SIG-M5 treated with dmso at 0.1 percent for 504 hours (cell line): ENCODE results near the gene TRAF3IP1.
"Not testable (repeated sequence)": the region's sequence is repeated elsewhere in the genome, so short reads cannot be mapped to it uniquely, and the experiment has no call there.

Experiments
- DNase-seq: peaks from one replicate; lab custom pipeline; 2025; ENCODE audit not compliant: unreplicated experiment; lab: John Stamatoyannopoulos, UW

TRAF3IP1 gene

DNA sequence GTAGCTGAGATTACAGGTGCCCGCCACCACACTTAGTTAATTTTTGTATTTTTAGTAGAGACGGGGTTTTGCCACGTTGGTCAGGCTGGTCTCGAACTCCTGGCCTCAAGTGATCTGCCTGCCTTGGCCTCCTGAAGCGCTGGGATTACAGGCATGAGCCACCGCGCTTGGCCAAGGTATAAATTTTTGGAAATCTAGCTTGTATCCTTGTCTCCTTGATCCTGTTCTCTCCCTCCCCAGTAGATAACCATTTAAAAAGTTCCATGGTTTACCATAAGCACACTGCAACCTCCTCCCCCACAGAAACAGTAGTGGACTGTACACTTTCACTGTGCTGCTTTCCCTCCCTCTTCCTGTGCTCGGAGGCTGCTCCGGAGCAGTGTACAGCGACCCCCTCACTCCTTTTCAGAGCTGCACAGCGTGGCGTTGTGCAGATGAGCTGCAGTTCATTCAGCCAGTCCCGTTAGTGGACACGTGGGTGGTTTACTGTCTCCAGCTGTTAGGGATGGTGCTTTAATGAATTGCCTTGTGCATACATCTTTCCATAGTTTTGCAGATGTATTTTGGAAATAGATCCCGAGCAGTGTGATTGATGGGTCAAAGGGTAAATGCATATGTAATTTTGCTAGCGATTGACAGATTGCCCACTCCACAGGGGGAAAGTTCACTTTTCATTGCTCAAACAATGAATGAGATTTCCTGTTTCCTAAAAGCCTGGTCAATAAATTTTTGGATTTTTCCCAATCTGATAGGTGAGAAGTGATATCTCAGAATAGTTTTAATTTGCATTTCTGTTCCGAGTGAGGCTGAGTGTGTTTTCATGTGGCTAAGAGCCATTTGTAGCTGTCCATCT lies 121.2 kb downstream of the TRAF3IP1 start:
- DNase-seq: no peak

DNA sequence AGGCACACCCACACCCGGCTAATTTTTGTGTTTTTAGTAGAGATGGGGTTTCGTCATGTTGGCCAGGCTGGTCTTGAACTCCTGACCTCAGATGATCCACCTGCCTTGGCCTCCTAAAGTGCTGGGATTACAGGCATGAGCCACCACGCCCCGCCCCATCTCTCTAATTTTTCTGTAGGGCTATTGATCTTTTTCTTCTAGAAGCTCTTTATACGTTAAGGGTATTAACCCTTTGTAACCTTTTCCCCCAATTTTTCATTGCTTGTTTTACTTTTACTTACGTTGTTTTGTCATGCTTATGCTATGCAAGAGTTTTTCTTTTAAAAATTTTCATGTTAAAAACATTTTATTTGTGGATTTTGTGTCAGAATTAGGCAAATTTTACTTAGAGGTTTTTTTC lies 121.9 kb downstream of the TRAF3IP1 start:
- DNase-seq: not testable (repeated sequence)

DNA sequence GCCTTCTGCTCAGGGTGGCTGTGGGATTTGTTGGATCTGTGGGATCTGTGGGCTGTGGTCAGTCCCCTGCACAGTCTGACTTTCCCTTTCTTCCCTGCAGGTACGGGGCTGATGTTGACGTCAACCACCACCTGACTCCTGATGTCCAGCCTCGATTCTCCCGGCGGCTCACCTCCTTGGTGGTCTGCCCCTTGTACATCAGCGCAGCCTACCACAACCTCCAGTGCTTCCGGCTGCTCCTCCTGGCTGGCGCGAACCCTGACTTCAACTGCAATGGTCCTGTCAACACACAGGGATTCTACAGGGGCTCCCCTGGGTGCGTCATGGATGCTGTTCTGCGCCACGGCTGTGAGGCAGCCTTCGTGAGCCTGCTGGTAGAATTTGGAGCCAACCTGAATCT lies 123.9 kb downstream of the TRAF3IP1 start:
- DNase-seq: no peak

DNA sequence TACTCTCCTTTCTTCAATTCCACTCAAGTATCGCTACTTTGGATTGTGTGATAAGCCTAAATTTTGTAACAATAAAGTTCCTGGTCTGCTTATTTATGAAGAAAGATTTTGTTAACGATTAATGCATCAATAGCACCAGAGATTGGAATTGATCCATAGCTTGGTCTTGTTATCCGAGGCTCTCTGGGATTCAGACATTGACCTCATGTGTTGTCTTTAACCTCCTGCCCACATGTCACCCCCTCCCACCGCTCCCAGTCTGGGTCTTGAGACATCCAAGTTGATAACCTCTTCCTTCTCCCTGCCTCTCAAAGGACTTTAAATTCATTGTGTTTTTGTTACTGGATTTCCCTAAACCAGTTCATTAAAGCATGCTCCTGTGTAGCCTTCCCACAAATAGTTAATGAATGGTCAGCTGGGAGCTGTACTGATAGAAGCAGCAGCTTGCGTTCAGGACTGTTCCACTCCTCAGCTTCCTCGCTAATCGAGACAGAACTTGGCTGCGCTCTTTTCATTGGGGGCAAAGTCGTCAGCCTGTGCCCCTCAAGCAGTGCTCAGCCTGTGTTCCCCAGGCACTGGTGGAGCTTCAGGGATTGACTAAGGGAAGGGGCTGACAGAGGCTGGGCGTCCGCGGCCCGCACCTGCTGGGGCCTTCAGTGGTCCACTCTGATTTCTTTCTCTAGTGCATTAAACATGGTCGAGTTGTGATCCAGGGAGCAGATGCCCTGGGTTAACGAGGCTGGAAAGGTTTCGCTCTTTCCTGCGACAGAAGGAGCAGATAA lies 125.3 kb downstream of the TRAF3IP1 start:
- DNase-seq: no peak

DNA sequence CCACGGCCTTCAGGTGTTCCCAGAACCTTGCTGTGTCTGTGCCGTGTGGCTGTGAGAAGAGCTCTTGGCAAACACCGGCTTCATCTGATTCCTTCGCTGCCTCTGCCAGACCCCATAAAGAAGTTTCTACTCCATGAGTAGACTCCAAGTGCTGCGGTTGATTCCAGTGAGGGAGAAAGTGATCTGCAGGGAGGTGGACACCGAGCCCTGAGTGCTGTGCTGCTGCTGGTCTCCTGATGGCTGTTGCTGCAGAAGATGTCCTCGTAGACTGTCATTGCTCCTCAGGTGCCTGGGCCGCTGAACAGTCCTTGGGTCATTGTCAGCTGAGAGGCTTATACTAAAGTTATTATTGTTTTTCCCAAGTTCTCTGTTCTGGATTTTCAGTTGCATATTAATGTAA lies 126.1 kb downstream of the TRAF3IP1 start:
- DNase-seq: no peak

DNA sequence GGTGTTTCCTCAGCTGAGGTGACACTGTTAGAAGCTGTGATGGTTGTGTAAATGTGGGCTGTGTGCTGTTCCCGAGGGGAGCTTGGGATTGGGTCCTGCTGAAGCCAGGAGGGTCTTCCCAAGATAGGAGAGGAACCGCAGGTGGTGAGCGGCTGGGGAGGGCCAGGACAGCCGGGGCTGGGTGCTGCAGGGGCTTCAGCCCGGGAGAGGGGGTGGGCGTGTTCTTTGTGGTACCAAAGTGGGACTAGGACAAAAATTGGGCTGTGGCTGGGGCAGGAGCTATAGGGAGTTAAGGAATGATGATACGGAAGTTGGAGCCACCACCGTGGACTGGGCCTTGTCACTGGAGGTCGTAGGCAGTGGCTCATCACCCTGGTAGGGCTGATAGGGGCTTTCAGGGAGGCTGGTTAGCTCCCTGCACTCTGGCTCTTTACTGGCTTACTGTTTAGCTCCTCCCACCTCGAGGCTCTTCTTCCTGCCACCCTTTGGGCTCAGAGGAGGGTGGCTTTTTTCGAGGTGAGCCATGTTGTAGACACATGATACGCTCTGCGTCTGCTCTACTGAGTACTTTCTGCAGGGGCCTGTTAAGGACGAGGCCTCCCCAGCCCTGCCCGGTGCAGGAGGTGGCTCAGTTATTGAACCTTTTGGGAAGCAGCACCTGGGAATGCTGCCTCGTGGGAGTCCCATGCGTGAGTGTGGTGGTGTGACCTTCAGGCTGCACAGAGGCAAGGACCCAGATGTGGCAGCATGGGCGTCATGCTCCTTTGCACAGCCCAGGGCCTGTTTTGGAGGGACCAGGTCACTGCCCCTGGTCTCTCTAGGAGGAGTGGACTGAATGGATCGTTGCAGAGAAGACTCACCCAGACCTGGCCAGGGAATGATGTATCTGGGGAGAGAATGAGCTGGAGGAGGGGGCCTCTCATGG lies 128.0 kb downstream of the TRAF3IP1 start:
- DNase-seq: no peak

DNA sequence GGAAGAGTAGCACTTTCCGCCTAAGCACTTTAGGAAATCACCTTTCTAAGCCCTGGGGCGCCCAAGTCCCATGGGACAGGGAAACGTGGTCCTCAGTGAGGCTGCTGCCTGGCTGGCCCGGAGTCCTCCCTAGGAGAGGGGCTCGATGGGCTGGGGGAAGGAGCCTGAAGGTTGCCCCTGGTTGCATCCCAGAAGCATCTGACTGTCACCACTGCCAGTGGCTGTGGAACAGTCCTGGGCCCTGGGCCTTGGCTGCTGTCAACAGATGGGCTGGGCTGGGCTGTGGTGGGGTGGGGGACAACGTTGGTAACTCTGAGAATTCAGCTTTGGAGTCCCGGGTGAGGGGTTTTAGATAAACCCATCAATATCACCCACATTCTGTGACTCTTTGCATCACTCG lies 128.9 kb downstream of the TRAF3IP1 start:
- DNase-seq: no peak

DNA sequence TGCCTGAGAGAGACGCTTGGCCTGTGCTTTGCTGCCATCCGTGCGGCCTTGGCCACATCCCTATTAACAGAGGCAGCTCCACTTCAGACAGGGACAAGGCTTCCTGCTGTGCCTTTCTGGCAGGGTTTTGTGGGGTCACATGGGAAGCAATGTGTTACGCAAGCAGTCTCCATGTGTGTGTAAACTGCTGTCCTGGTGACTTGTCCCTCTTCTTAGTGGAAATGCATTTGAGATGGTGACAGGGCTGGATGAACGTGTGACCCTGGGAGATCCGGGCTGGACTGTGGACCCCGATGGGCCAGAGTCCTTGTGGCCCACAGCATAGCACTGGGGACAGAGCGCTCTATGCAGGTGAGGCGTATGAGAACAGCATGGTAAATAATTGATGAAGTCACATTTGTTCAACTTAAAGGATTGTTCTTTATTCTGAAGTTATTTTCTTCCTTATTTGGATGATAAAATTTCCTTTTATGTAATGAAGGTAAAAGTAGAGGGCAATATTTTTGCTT lies 129.6 kb downstream of the TRAF3IP1 start:
- peak; percentile 66 for DNase-seq

DNA sequence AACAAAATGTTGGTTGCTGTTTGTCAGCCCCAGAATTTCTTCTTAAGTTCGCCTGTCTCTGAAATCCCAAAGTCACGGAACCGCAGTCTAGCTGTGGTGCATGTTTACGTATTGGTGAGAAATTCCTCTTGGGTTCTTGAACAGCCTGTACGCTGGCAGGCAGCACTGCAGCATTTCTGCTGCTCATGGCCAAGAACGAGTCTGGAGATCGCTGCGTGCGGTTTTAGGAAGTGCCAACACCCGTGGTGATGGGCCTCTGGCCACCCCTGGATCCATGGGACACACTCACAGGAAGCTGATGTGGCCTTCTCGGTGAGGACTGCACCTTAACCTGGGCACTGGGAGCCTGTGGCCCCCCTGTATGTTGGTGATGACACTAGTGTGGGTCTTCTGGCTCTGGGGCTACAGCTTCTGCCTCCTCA lies 130.1 kb downstream of the TRAF3IP1 start:
- no peak for DNase-seq
